Subcutaneous abdominal adipose tissue (tissue), 5 donors: ENCODE data around the gene C1orf159.

Source experiments
- H3K27ac ChIP-seq: one replicate; pipeline ENCODE4 v1.7.0; 2013; ENCODE audit warnings: low read depth, mild to moderate bottlenecking, inconsistent platforms, low read length, moderate library complexity
- H3K27me3 ChIP-seq, 5 donors: one replicate each; pipeline ENCODE4 v1.7.0; 2013; ENCODE audit warnings: low read length in 5 of 5, inconsistent platforms in 1 of 5; ENCODE audit not compliant: control insufficient read depth in 5 of 5, insufficient read depth in 4 of 5
- H3K36me3 ChIP-seq, 5 donors: one replicate each; pipeline ENCODE4 v1.7.0; 2013; ENCODE audit warnings: low read length in 5 of 5; ENCODE audit not compliant: control insufficient read depth in 5 of 5, insufficient read depth in 5 of 5
- H3K4me1 ChIP-seq, 5 donors: one replicate each; pipeline ENCODE4 v1.7.0; 2013; ENCODE audit warnings: low read length in 5 of 5, mild to moderate bottlenecking in 3 of 5, moderate library complexity in 1 of 5; ENCODE audit not compliant: control insufficient read depth in 5 of 5, insufficient read depth in 5 of 5
- H3K4me3 ChIP-seq, 5 donors: one replicate each; pipeline ENCODE4 v1.7.0; 2013; ENCODE audit warnings: low read length in 5 of 5, low read depth in 1 of 5
- H3K9ac ChIP-seq, 5 donors: one replicate each; pipeline ENCODE4 v1.7.0; 2013; ENCODE audit warnings: low read length in 5 of 5, mild to moderate bottlenecking in 4 of 5, moderate library complexity in 3 of 5
- H3K9me3 ChIP-seq, 5 donors: one replicate each; pipeline ENCODE4 v1.7.0; 2013; ENCODE audit warnings: low read length in 5 of 5; ENCODE audit not compliant: control insufficient read depth in 5 of 5
- donor health status: healthy.
- donor health status: healthy.
- donor health status: healthy.
- donor health status: healthy.
- donor health status: healthy.

C1orf159 gene

DNA sequence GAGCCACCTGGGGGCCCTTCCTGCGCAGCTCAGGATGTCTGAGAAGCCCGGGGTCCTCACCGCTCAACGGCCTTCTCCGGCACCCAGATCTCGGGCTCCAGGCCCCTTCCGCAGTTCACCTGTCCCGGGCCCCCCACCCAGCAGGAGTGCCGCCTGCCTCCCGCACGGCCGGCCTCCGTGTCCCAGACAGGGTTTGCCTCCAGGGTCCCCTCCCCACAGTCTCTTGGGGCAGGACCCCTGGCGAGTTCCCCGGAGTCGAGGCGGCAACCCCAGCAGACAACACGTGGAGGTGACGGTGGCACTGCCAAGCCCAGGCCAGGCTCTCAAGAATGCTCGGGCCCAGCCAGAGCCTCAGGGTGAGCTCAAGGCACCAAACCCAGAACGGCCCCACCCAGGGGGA is 35.4 kb upstream of the C1orf159 start:
- Histone ChIP-seq H3K36me3 (no peaks in the 10 kb centered on the region), H3K4me3 (no peak overlapping the region), H3K4me1 (no peaks in the 10 kb centered on the region), H3K9me3 (peaks cover 0 to 2% (median 0%) of the 10 kb centered on the region in 5 donors), H3K9ac (no peak overlapping the region), H3K27me3 (peaks cover 2 to 6% (median 4%) of the 10 kb centered on the region in 5 donors), H3K27ac (no peak overlapping the region)

- Histone ChIP-seq H3K27me3 (peaks cover 4 to 12% (median 10%) of the 10 kb centered on the region in 5 donors), H3K9ac (no peak overlapping the region), H3K27ac (no peak overlapping the region), H3K4me3 (no peak overlapping the region), H3K36me3 (no peaks in the 10 kb centered on the region), H3K4me1 (no peaks in the 10 kb centered on the region), H3K9me3 (peaks cover 0 to 2% (median 0%) of the 10 kb centered on the region in 5 donors)
Measured at GRCh38 chr1:1150100-1150499, 34.2 kb upstream of the C1orf159 start.

- Histone ChIP-seq H3K9ac (no peak overlapping the region), H3K27ac (no peak overlapping the region), H3K27me3 (peaks cover 6 to 15% (median 10%) of the 10 kb centered on the region in 5 donors), H3K36me3 (no peaks in the 10 kb centered on the region), H3K9me3 (peaks cover 0 to 2% (median 0%) of the 10 kb centered on the region in 5 donors), H3K4me1 (no peaks in the 10 kb centered on the region), H3K4me3 (no peak overlapping the region)
Measured at GRCh38 chr1:1149416-1149815, 33.5 kb upstream of the C1orf159 start.

- Histone ChIP-seq H3K27ac (no peak overlapping the region), H3K9me3 (peaks cover 0 to 2% (median 0%) of the 10 kb centered on the region in 5 donors), H3K4me1 (no peaks in the 10 kb centered on the region), H3K27me3 (peaks cover 10 to 17% (median 11%) of the 10 kb centered on the region in 5 donors), H3K36me3 (no peaks in the 10 kb centered on the region), H3K9ac (no peak overlapping the region), H3K4me3 (no peak overlapping the region)
Measured at GRCh38 chr1:1148569-1148968, 32.7 kb upstream of the C1orf159 start.

- Histone ChIP-seq H3K4me1 (no peaks in the 10 kb centered on the region), H3K9ac (no peak overlapping the region), H3K27me3 (peaks cover 10 to 17% (median 11%) of the 10 kb centered on the region in 5 donors), H3K9me3 (peaks cover 0 to 2% (median 0%) of the 10 kb centered on the region in 5 donors), H3K36me3 (no peaks in the 10 kb centered on the region), H3K27ac (no peak overlapping the region), H3K4me3 (no peak overlapping the region)
Measured at GRCh38 chr1:1148061-1148460, 32.2 kb upstream of the C1orf159 start.

GRCh38 chr1:1146596-1146995 is 30.7 kb upstream of the C1orf159 start:
- Histone ChIP-seq H3K27ac (no peak overlapping the region), H3K9me3 (no peaks in the 10 kb centered on the region), H3K4me3 (no peak overlapping the region), H3K36me3 (no peaks in the 10 kb centered on the region), H3K27me3 (peaks cover 11 to 21% (median 19%) of the 10 kb centered on the region in 5 donors), H3K9ac (no peak overlapping the region), H3K4me1 (no peaks in the 10 kb centered on the region)

DNA sequence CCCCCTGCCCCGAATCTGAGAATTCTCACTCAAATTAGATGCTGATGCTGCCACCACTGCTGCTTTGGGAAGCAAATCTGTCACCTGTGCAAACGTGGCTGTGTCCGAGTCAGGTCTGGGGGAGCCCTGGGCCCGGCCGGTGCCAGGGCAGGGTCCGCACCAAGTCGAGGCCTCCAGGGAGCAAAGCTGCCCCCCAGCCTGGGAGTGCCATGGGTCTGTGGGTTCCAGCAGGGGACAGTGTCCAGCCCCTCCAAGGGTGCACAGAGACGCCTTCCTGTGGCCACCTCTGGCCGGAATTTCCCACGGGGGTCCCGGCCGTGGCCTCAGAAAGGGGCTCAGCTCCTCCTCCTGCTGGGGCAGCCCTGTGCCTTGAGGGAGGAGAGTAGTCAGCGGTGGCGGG is 30.1 kb upstream of the C1orf159 start:
- Histone ChIP-seq H3K9ac (no peak overlapping the region), H3K4me3 (no peak overlapping the region), H3K36me3 (no peaks in the 10 kb centered on the region), H3K27ac (no peak overlapping the region), H3K9me3 (no peaks in the 10 kb centered on the region), H3K4me1 (no peaks in the 10 kb centered on the region), H3K27me3 (peaks cover 11 to 21% (median 20%) of the 10 kb centered on the region in 5 donors)

- no peak overlapping the region for H3K27ac ChIP-seq
Measured at GRCh38 chr1:1145547-1145914, 29.6 kb upstream of the C1orf159 start.

DNA sequence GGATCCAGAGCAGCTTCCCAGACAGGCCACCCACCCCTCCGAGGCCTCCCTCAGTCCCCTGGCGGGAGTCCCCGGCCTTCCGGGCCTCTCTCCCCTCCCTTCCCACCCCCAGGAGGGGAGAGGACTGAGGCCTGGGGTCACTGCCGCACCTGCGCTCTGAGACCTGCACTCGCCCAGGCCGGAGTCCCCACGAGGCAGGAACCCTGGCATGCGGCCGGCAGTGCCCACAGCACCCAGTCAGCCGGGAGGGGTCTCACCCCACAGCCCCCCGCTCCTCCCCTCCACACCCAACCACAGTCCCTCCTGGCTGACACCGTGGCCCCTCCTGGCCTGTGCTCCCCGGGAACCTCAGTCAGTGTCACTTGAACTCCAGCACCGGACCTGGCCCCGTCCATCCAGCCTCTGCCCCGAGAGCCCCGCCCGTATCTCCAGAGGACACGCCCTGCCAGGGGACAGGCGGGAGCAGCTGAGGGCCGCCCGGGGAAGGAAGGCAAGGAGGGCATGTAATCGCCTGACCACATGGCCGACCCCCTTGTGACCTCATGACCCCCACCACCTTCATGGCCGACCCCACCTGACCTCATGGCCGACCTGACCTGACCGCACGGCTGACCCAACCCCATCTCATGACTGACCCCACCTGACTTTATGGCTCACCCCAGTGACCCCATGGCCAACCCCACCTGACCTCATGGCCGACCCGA is 29.1 kb upstream of the C1orf159 start:
- H3K9ac ChIP-seq = no peak overlapping the region
- no peaks in the 10 kb centered on the region for H3K36me3 ChIP-seq
- no peak overlapping the region for H3K27ac ChIP-seq
- H3K9me3 ChIP-seq = no peaks in the 10 kb centered on the region
- peaks cover 11 to 24% (median 23%) of the 10 kb centered on the region in 5 donors for H3K27me3 ChIP-seq
- no peak overlapping the region for H3K4me3 ChIP-seq
- no peaks in the 10 kb centered on the region for H3K4me1 ChIP-seq

More at GRCh38 chr1:1145547-1145914, 29.6 kb upstream of the C1orf159 start:
- H3K27me3 ChIP-seq = peaks cover 11 to 24% (median 23%) of the 10 kb centered on the region in 5 donors
- H3K36me3 ChIP-seq = no peaks in the 10 kb centered on the region
- no peak overlapping the region for H3K9ac ChIP-seq
- H3K9me3 ChIP-seq = no peaks in the 10 kb centered on the region
- H3K4me1 ChIP-seq = no peaks in the 10 kb centered on the region
- H3K4me3 ChIP-seq = no peak overlapping the region

GRCh38 chr1:1144122-1144842 is 28.4 kb upstream of the C1orf159 start:
- no peak overlapping the region for H3K9ac ChIP-seq
- H3K27me3 ChIP-seq = peaks cover 11 to 24% (median 19%) of the 10 kb centered on the region in 5 donors
- no peak overlapping the region for H3K27ac ChIP-seq
- no peaks in the 10 kb centered on the region for H3K4me1 ChIP-seq
- no peaks in the 10 kb centered on the region for H3K36me3 ChIP-seq
- no peaks in the 10 kb centered on the region for H3K9me3 ChIP-seq
- no peak overlapping the region for H3K4me3 ChIP-seq
